Measurements from ENCODE around the gene CAPN11. TPM values are rescaled to one million over a fixed set of nuclear protein-coding genes. Genes with fewer than 3 reads are reported as not detected.

CAPN11 gene
- total RNA-seq, 1 donor from 2014 or later: 0.07 TPM

DNA sequence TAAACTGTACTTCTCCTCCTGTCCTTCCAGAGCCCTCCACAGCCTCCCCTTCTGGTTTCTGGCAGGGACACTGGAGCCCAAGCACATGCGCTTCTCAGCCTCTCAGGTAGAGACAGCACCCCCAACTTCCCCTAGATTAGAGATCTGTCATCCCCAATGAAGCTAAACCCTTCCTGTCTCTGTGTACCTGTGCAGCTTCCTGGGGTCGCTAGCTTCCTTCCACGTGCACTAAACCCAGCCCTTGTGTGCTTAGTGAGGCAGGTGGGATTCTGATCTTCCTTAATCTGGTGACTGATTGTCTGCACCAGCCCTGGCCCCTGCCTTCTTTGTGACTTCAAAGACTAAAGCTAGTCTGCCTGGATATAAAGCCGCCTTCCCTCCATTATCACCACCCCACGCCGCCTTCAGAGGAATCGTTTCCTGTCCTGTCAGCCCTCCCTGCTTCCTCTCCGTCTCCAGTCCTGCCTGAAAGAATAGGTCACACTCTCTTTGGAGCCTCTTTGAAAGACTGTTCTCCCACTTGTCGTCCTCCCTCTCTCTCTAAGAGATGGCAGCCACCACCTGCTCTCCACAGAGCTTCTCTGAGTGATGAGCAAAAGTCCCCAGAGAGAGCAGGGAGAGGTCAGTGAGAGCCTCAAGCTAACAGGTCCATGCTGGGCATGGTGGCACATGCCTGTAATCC, 27.5 kb downstream of the CAPN11 start:
- H3K9me3 Mint-ChIP-seq (ENCODE audit: low read depth): no peaks in the 10 kb centered on the region
- TF ChIP-seq, protein P1, sequence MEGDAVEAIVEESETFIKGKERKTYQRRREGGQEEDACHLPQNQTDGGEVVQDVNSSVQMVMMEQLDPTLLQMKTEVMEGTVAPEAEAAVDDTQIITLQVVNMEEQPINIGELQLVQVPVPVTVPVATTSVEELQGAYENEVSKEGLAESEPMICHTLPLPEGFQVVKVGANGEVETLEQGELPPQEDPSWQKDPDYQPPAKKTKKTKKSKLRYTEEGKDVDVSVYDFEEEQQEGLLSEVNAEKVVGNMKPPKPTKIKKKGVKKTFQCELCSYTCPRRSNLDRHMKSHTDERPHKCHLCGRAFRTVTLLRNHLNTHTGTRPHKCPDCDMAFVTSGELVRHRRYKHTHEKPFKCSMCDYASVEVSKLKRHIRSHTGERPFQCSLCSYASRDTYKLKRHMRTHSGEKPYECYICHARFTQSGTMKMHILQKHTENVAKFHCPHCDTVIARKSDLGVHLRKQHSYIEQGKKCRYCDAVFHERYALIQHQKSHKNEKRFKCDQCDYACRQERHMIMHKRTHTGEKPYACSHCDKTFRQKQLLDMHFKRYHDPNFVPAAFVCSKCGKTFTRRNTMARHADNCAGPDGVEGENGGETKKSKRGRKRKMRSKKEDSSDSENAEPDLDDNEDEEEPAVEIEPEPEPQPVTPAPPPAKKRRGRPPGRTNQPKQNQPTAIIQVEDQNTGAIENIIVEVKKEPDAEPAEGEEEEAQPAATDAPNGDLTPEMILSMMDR (IDR thresholded peaks at IDR 0.05): no peak
- no peaks in the 10 kb centered on the region for H3K36me3 Mint-ChIP-seq (ENCODE audit: low read depth)
- peaks cover 7% of the 10 kb centered on the region for H3K27me3 Mint-ChIP-seq (ENCODE audit: low read depth)
- DNase-seq (ENCODE audit: low spot score): no peak
- H3K4me1 Mint-ChIP-seq (ENCODE audit: low read depth): peaks cover 4% of the 10 kb centered on the region
- no peak overlapping the region for H3K27ac Mint-ChIP-seq (ENCODE audit: unreplicated experiment)
- H3K4me3 Mint-ChIP-seq (ENCODE audit: unreplicated experiment): no peak overlapping the region

DNA sequence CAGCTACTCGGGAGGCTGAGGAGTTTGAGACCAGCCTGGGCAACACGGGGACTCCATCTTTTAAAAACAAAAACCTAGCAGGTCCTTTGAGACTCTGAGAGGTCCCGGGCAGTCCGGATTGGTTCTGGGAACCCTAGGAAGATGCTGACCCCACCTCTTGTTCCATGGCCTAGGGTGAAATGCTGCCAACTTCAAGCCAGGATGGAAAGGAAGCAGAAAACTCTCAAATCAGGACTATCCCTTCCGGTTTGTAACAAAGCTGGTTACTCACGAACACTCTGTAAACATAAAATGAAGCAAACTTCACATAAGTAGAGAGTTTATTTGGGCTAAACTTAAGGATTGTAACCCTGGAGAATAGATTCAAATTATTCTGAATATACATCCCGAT, 28.0 kb downstream of the CAPN11 start:
- H3K27ac Mint-ChIP-seq (ENCODE audit: unreplicated experiment): no peak overlapping the region
- peaks cover 4% of the 10 kb centered on the region for H3K4me1 Mint-ChIP-seq (ENCODE audit: low read depth)
- H3K4me3 Mint-ChIP-seq (ENCODE audit: unreplicated experiment): no peak overlapping the region
- DNase-seq (ENCODE audit: low spot score): no peak
- TF ChIP-seq, protein P1 (IDR thresholded peaks at IDR 0.05): no peak
- no peaks in the 10 kb centered on the region for H3K36me3 Mint-ChIP-seq (ENCODE audit: low read depth)
- H3K9me3 Mint-ChIP-seq (ENCODE audit: low read depth): no peaks in the 10 kb centered on the region
- peaks cover 7% of the 10 kb centered on the region for H3K27me3 Mint-ChIP-seq (ENCODE audit: low read depth)

DNA sequence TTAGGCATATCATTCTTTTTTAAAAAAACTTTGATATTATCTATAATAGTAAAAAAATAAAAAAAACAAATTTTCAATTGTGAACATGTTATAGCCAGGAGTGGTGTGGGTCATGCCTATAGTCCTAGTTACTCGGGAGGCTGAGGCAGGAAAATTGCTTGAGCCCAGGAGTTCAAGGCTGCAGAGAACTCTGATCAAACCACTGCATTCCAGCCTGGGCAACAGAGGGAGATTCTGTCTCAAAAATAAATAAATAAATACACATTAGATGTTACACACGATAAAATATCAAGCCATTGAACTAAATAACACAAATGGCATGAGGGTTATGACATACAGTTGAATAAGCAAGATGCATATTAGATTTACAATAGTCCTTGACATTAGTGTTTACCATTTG, 30.2 kb downstream of the CAPN11 start:
- Mint-ChIP-seq H3K9me3 (ENCODE audit: low read depth) (no peaks in the 10 kb centered on the region), H3K27me3 (ENCODE audit: low read depth) (peaks cover 7% of the 10 kb centered on the region), H3K4me1 (ENCODE audit: low read depth) (peaks cover 10% of the 10 kb centered on the region), H3K4me3 (ENCODE audit: unreplicated experiment) (no peak overlapping the region), H3K36me3 (ENCODE audit: low read depth) (no peaks in the 10 kb centered on the region), H3K27ac (ENCODE audit: unreplicated experiment) (no peak overlapping the region)
- no peak for DNase-seq (ENCODE audit: low spot score)
- TF ChIP-seq, protein P1 (IDR thresholded peaks at IDR 0.05): no peak

DNA sequence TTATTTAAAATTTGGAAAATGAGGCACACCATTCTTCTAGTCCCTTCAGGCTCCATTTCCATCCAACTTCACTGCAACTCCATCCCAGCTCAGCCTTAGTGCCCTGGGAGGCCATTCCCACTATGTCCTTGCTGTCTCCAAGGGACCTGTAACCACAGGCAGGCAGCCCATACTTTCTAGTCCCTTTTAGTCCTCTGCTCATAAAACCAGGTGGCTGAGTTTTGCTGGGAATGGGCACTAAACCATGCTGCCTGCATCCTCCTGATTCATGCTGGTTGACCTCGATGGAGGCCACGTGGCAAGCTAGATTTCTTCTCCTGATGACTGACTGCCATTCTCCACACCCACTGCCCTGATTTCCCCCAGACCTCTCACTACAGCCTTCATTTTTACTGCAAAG, 30.6 kb downstream of the CAPN11 start:
- Mint-ChIP-seq H3K4me3 (ENCODE audit: unreplicated experiment) (no peak overlapping the region), H3K9me3 (ENCODE audit: low read depth) (no peaks in the 10 kb centered on the region), H3K36me3 (ENCODE audit: low read depth) (no peaks in the 10 kb centered on the region), H3K27me3 (ENCODE audit: low read depth) (peaks cover 7% of the 10 kb centered on the region), H3K4me1 (ENCODE audit: low read depth) (peaks cover 10% of the 10 kb centered on the region), H3K27ac (ENCODE audit: unreplicated experiment) (no peak overlapping the region)
- no peak for DNase-seq (ENCODE audit: low spot score)
- TF ChIP-seq, protein P1 (IDR thresholded peaks at IDR 0.05): no peak

DNA sequence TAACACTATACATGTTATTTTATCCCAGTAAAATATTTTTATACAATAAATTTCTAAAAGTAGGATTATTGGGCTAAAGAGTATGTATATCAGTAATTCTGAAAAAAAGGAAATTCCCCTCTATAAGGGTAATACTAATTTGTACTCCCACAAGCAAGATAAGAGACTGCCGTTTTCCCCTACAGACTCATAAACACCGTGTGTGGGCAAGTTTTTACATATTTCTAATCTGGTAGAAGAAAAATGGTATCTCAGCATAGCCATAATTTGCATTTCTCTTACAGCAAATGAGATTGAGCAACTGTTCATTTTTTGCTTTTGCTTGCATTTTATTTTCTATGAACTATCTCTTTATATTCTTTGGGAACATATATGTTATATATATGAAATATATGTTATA, 32.1 kb downstream of the CAPN11 start:
- H3K27me3 Mint-ChIP-seq (ENCODE audit: low read depth): peaks cover 6% of the 10 kb centered on the region
- H3K27ac Mint-ChIP-seq (ENCODE audit: unreplicated experiment): no peak overlapping the region
- TF ChIP-seq, protein P1 (IDR thresholded peaks at IDR 0.05): no peak
- no peak for DNase-seq (ENCODE audit: low spot score)
- no peaks in the 10 kb centered on the region for H3K36me3 Mint-ChIP-seq (ENCODE audit: low read depth)
- H3K4me3 Mint-ChIP-seq (ENCODE audit: unreplicated experiment): no peak overlapping the region
- H3K9me3 Mint-ChIP-seq (ENCODE audit: low read depth): no peaks in the 10 kb centered on the region
- peaks cover 10% of the 10 kb centered on the region for H3K4me1 Mint-ChIP-seq (ENCODE audit: low read depth)
